GM12874 (cell line): Measurements from ENCODE around the gene GH1.

ENCODE experiments used
- CTCF ChIP-seq: IDR thresholded peaks from 2 replicates; pipeline ENCODE4 v1.5.1; 2011; ENCODE audit warnings: low read depth, mild to moderate bottlenecking, control low read depth, low read length, moderate library complexity; ENCODE audit not compliant: insufficient read depth

The GH1 gene

GRCh38 chr17:63918305-63918704 lies 334 bp downstream of the GH1 start:
- TF ChIP-seq CTCF, result no peak

GRCh38 chr17:63917646-63918045 lies 993 bp downstream of the GH1 start:
- TF ChIP-seq CTCF, result no peak

- no peak for TF ChIP-seq CTCF
Observed at GRCh38 chr17:63916566-63917185, 2.0 kb downstream of the GH1 start.

GRCh38 chr17:63914471-63914870 lies 4.2 kb downstream of the GH1 start:
- no peak for TF ChIP-seq CTCF

GRCh38 chr17:63911657-63912100 lies 7.0 kb downstream of the GH1 start:
- TF ChIP-seq CTCF, result peak; percentile 76

GRCh38 chr17:63911041-63911635 lies 7.5 kb downstream of the GH1 start, which contains the start of gene CSHL1:
CSHL1 (minus strand) TSS chr17:63911258; CDS start chr17:63911196, 62 bp downstream.
- no peak for TF ChIP-seq CTCF

GRCh38 chr17:63910096-63910495 lies 8.5 kb downstream of the GH1 start:
- TF ChIP-seq CTCF, result no peak
